ENCODE results near the gene H2BW1.
"Not testable (repeated sequence)": the region's sequence is repeated elsewhere in the genome, so short reads cannot be mapped to it uniquely, and the experiment has no call there.

Gene H2BW1

GRCh38 chrX:104013606-104014005 is at the start of gene H2BW1:
H2BW1 (minus strand) TSS chrX:104013708; CDS start chrX:104013576, 132 bp downstream.
- H3K9ac ChIP-seq (ENCODE audit: low read length): no peak within 1 kb of the TSS
- H3K4me3 ChIP-seq (ENCODE audit: insufficient read depth, low read length, poor library complexity, severe bottlenecking): no peak within 1 kb of the TSS
- H3K4me2 ChIP-seq (ENCODE audit: low read depth, low read length, poor library complexity, severe bottlenecking): no peak within 1 kb of the TSS
- H3F3A ChIP-seq (ENCODE audit: insufficient read depth): no peaks in the 10 kb centered on the region
- TF ChIP-seq EZH2phosphoT487 (conservative IDR thresholded peaks at IDR 0.05; ENCODE audit: low read length) (no peak), CTCF (IDR thresholded peaks at IDR 0.05; ENCODE audit: insufficient read depth, low read length, poor library complexity, severe bottlenecking) (no peak)
- H3K9me2 ChIP-seq (replicated peaks; ENCODE audit: insufficient read depth, low read length): no peaks in the 10 kb centered on the region
- no peak within 1 kb of the TSS for H2AFZ ChIP-seq (ENCODE audit: low read depth, low read length, severe bottlenecking)
- H3K27ac ChIP-seq (ENCODE audit: low read depth, low read length): no peak within 1 kb of the TSS
- H3K27me3 ChIP-seq (ENCODE audit: low read length): no peaks in the 10 kb centered on the region
- H3K9me3 ChIP-seq (ENCODE audit: insufficient read depth, low read length): no peaks in the 10 kb centered on the region
- no peaks in the 10 kb centered on the region for H4K20me1 ChIP-seq (ENCODE audit: low read depth, low read length)
- H3K36me3 ChIP-seq (ENCODE audit: low read length): no peaks in the 10 kb centered on the region
- H3K79me2 ChIP-seq (ENCODE audit: insufficient read depth, low read length): no peaks in the 10 kb centered on the region

GRCh38 chrX:104062636-104063035 is 49.1 kb upstream of the H2BW1 start:
- not testable (repeated sequence) for H3K9ac ChIP-seq (ENCODE audit: low read length); H3K4me2 ChIP-seq (ENCODE audit: low read depth, low read length, poor library complexity, severe bottlenecking); H3K36me3 ChIP-seq (ENCODE audit: low read length); H2AFZ ChIP-seq (ENCODE audit: low read depth, low read length, severe bottlenecking); H3K9me3 ChIP-seq (ENCODE audit: insufficient read depth, low read length); H4K20me1 ChIP-seq (ENCODE audit: low read depth, low read length); H3K27me3 ChIP-seq (ENCODE audit: low read length); H3K27ac ChIP-seq (ENCODE audit: low read depth, low read length); H3K79me2 ChIP-seq (ENCODE audit: insufficient read depth, low read length); H3F3A ChIP-seq (ENCODE audit: insufficient read depth); H3K9me2 ChIP-seq (replicated peaks; ENCODE audit: insufficient read depth, low read length); H3K4me3 ChIP-seq (ENCODE audit: insufficient read depth, low read length, poor library complexity, severe bottlenecking)

- not testable (repeated sequence) for H3K4me3 ChIP-seq (ENCODE audit: insufficient read depth, low read length, poor library complexity, severe bottlenecking); H3K79me2 ChIP-seq (ENCODE audit: insufficient read depth, low read length); H3K36me3 ChIP-seq (ENCODE audit: low read length); H3F3A ChIP-seq (ENCODE audit: insufficient read depth); H4K20me1 ChIP-seq (ENCODE audit: low read depth, low read length); H2AFZ ChIP-seq (ENCODE audit: low read depth, low read length, severe bottlenecking); H3K9me2 ChIP-seq (replicated peaks; ENCODE audit: insufficient read depth, low read length); H3K9ac ChIP-seq (ENCODE audit: low read length); H3K27me3 ChIP-seq (ENCODE audit: low read length); H3K4me2 ChIP-seq (ENCODE audit: low read depth, low read length, poor library complexity, severe bottlenecking); H3K9me3 ChIP-seq (ENCODE audit: insufficient read depth, low read length); H3K27ac ChIP-seq (ENCODE audit: low read depth, low read length)
These were observed 41.4 kb upstream of the H2BW1 start for GRCh38 chrX:104054956-104055355.

- Histone ChIP-seq H3K4me2 (ENCODE audit: low read depth, low read length, poor library complexity, severe bottlenecking) (no peak overlapping the region), H3K79me2 (ENCODE audit: insufficient read depth, low read length) (no peaks in the 10 kb centered on the region), H4K20me1 (ENCODE audit: low read depth, low read length) (no peaks in the 10 kb centered on the region), H3K27ac (ENCODE audit: low read depth, low read length) (no peak overlapping the region), H3K9me3 (ENCODE audit: insufficient read depth, low read length) (no peaks in the 10 kb centered on the region), H3K36me3 (ENCODE audit: low read length) (no peaks in the 10 kb centered on the region), H2AFZ (ENCODE audit: low read depth, low read length, severe bottlenecking) (no peak overlapping the region), H3K27me3 (ENCODE audit: low read length) (no peaks in the 10 kb centered on the region), H3K9ac (ENCODE audit: low read length) (no peak overlapping the region), H3K9me2 (replicated peaks; ENCODE audit: insufficient read depth, low read length) (no peaks in the 10 kb centered on the region), H3K4me3 (ENCODE audit: insufficient read depth, low read length, poor library complexity, severe bottlenecking) (no peak overlapping the region), H3F3A (ENCODE audit: insufficient read depth) (no peaks in the 10 kb centered on the region)
- no peak for TF ChIP-seq CTCF (IDR thresholded peaks at IDR 0.05; ENCODE audit: insufficient read depth, low read length, poor library complexity, severe bottlenecking)
- TF ChIP-seq EZH2phosphoT487 (conservative IDR thresholded peaks at IDR 0.05; ENCODE audit: low read length): no peak
These were observed 33.7 kb upstream of the H2BW1 start for GRCh38 chrX:104047171-104047570.

All from SU-DHL-6 (cell line).